Inferior parietal cortex (tissue), 1 donor: ENCODE results near the gene RPAP2.
"Not testable (repeated sequence)": the region's sequence is repeated elsewhere in the genome, so short reads cannot be mapped to it uniquely, and the experiment has no call there.

Experiments
- DNase-seq: peaks from one replicate; pipeline ENCODE4 v3.0.0-alpha.2; 2016; ENCODE audit errors: extremely low spot score

The RPAP2 gene

DNA sequence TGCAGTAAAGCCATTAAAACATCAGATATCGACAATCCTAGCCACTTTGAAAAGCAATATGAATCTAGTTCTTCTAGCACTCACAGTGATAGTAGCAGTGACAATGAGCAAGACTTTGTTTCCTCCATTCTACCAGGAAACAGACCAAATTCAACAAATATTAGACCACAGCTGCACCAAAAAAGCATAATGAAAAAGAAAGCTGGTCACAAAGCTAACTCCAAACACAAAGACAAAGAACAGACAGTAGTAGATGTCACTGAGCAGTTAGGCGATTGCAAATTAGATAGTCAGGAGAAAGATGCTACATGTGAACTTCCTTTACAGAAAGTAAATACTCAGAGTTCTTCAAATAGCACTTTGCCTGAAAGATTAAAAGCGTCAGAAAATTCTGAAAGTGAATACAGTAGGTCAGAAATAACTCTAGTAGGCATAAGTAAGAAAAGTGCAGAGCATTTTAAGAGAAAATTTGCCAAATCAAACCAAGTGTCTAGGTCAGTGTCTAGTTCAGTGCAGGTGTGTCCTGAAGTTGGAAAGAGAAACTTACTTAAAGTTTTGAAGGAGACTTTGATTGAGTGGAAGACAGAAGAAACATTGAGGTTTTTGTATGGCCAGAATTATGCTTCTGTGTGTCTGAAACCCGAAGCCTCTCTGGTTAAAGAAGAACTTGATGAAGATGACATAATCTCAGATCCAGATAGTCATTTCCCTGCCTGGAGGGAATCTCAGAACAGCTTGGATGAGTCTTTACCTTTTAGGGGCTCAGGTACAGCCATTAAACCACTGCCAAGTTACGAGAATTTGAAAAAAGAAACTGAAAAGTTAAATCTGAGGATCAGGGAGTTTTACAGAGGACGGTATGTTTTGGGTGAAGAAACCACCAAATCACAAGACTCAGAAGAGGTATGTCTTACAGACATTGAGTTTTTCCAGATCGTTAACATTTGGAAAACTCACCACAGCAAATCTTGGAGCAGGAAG lies 24.9 kb downstream of the RPAP2 start:
- no peak for DNase-seq

DNA sequence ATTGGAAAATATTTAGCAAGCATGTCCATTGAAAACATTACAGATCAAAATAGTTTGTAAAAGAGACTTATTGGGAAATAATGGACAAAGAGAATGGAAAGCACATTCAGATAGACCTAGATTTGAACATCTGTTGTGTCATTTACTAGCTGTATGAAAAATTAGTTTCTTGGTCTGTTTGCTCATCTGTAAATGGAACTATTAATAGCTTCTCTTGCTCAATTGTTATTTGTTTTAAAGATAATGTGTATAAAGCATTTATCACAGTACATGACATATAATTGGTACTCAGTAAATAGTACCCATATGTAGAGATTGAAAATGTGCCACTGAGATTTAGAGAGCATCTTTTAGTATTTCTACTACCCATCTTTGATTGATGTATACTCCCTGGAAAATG lies 25.9 kb downstream of the RPAP2 start:
- no peak for DNase-seq

DNA sequence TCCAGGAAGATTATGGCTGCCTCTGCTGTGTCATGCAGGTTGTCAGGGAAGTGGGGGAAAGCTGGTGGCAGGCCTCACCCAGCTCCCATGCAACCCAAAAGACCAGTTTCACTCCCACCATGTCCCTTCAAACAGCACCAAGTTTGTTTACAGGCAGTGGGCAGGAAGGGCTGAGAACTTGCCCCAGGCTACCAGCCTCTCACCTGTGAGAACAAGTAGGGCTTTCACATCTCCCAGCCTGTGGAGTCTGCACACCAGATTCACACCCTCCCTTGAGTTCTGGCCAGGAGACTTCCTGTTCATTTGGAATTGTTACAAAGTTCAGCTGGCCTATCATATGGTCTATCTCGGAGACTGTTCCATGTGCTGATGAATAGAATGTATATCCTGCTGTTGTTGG lies 27.8 kb downstream of the RPAP2 start:
- no peak for DNase-seq

DNA sequence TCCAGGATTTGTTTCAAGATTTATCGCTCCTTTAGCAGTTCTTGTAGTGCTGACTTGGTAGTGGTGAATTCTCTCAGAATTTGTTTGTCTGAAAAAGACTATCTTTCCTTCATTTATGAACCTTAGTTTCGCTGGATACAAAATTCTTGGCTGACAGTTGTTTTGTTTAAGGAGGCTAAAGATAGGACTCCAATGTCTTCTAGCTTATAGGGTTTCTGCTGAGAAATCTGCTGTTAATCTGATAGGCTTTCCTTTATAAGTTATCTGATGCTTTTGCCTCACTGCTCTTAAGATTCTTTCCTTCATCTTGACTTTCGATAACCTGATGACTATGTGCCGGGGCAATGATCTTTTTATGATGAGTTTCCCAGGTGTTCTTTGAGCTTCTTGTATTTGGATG lies 28.9 kb downstream of the RPAP2 start:
- DNase-seq = no peak

DNA sequence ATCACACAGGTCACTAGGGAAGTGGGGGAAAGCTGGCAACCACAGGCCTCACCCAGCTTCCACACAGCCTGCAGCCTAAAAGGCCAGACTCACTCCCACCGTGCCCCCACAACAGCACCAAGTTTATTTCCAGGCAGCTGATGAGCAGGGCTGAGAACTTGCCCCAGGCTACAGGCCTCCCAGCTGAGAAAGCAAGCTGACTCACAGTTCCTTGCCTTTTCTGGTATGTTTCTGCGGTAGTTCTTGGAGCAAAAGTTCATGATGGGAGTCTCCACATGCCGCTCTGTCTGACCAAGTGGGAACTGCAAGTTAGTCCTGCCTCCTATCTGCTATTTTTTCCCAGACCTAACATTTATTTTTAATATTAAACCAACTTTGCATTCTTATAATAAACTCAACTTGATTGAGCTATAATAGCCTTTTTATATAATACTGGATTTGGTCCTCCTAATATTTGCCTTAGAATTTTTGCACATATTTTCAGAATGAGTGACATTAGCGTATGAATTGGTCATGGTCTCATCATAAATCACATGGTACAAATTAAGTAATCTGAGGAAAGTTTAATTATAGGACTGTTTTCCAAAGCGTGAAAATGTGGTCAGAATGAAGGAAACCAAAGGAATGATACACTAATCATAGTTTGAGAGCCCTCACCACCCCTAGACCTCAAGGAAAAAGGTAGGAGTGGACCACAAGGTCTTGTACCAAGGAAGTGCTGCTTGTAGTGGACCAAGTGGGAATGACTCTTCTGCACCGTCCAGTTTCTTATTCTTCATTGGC lies 30.7 kb downstream of the RPAP2 start:
- DNase-seq = no peak

DNA sequence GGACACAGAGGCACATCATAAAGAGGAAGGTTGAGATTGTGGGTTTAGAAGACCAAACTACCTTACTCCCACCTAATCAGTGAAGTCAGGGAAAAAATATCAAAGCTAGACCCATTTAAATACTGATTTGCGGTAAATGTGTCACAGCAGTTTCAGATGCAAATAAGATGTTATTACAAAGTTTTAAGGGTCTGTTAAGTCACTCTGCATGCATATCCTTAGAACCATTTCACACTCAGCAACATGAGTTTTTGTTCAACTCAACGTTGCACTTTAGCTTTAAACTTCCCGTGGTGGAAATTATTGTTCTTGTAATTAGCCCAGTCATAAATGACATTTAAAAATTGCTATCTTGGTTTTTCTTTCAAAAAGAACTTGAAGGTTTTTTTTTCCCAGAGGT lies 34.8 kb downstream of the RPAP2 start:
- DNase-seq = no peak

DNA sequence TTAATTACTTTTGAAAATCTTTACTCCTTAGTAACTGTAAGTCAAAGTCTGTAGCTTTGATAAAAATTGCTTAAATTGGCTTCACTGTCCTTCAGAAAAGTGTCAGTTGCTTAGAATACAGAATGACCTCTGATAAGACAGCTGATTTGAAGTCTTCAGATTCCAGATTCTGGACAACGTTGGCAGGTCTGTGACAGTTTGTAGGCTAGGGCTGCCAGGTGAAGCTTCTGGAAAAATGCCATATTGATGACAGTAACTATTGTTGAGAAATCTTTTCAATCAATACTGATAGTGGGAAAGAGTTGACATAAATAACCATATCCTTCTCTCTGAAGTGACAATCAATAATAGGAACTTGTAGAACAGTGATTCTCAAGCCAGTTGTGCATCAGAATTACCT lies 41.3 kb downstream of the RPAP2 start:
- DNase-seq = no peak

DNA sequence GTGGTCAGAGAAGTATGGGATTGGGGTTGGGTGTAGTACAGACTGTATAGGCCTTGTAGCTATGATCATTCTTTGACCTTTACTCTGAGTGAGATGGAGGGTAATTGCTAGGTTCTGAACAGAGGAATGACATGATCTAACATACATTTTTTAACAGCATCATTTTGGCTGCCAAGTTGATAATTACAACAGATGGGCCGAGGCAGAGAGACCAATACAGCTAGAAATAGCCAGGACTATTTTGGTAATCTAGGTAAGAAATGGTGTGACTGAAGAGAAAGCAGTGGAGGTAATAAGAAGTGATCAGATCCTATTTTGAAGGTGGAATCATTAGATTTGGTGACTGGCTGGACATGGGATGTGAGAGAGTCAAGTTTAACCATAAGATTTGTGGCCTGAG lies 43.5 kb downstream of the RPAP2 start:
- no peak for DNase-seq

DNA sequence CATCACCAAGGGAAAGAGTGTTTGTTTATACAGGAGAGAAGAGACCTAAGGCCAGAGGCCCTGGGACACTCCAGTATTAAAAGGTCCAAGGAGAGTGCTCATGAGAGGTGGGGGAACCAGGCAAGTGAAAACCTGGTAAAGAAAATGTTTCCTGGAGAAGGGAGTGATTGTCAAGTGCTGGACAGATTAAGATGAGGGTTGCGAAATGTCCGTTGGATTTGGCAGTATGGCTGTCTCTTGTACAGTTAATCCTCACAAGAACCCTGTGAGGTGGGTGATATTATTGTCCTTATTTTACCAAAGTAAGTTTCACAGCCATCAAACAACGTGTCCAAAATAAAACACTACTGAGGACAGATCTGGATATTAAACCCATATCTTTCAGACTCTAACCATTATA lies 44.2 kb downstream of the RPAP2 start:
- DNase-seq = no peak

DNA sequence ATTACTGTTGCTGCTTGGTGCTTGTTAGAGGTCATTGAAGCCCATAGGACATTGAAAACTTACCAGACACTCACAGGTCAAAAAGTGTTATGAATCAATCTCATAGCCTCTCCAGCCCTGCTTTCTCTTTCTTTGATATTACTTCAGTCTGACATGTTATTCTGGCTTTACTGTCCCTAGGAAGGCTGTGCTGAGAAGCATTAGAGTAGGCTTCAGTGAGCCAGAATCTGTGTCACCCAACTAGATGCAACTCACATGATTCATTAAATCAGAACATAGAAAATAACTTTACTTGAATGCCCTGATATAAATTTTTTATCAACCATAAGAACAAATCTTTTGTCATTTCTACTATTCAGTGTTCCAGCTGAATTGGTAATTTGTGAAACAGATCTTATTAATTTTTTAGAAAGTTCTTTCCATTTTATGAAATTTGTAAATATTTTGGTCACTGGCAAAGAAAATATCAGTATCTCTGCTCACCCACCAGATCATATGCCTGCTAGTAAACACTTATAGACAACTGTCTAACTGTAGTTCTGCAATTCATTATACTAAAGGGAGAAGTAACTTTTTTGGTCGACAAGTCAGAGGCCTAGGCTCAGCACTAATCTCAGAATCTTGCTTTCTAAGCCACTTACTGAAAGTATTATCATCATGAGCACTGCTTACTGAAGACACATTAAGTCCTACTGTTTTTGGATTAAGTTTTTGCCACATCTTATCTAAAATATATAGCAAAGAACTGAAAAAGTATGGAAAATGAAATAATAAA lies 48.2 kb downstream of the RPAP2 start:
- no peak for DNase-seq

DNA sequence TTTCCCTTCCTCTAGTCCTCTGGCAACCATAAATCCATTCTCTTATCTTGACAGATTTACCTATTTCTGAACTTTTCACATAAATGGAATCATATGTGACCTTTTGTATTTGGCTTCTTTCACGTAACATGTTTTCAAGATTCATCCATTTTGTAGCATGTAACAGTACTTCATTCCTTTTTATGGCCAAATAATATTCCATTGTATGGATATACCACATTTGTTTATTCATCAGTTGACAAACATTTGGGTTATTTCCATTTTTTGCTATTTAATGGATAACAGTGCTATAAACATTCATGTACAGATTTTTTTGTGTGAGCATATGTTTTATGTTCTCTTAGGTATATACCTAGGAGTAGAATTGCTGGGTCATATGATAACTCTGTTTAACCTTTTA lies 54.0 kb downstream of the RPAP2 start:
- DNase-seq = no peak

DNA sequence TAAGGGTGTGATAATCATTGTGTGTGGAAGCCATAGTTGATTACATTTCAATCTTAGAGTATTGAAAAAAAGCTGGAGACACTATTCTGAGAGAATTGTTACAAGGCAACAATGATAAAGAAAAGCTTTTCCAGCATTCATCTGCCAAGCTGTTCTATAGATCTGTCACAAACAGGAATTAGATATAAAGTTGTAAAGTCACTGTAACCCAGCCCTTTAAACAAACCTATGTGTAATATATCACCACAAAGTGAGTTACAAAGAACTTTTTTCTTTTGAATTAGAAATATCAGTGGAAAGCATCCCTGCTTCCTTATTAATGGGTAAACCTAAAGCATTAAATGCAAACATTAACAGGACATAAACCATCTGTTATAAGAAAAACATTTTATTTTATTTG lies 55.4 kb downstream of the RPAP2 start:
- no peak for DNase-seq

DNA sequence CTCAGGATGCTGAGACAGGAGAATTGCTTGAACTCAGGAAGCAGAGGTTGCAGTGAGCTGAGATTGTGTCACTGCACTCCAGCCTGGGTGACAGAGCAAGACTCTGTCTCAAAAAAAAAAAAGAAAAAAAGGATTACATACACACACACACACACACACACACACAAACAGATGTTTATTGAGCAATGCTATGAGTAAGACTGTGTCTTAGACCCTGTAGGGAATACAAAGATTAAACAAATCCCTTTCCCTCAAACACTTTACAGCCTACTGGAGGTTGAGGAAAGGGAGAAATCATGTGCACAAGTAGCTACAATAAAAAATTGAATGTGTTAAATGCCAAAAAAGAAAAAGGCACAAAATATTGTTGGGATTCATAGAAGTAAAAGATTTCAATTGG lies 58.1 kb downstream of the RPAP2 start:
- DNase-seq = no peak

DNA sequence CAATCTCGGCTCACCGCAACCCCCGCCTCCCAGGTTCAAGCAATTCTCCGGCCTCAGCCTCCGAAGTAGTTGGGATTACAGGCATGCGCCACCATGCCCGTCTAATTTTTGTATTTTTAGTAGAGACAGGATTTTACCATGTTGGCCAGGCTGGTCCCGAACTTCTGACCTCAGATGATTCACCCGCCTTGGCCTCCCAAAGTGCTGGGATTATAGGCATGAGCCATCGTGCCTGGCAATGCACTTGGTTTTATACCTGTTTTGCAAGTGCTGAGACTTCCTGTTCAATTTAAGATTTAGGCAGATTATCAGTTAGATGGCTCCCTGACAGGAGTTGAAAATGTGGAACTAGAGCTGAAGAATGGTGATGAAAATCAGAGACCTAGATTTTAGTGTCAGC lies 60.5 kb downstream of the RPAP2 start:
- DNase-seq = not testable (repeated sequence)

DNA sequence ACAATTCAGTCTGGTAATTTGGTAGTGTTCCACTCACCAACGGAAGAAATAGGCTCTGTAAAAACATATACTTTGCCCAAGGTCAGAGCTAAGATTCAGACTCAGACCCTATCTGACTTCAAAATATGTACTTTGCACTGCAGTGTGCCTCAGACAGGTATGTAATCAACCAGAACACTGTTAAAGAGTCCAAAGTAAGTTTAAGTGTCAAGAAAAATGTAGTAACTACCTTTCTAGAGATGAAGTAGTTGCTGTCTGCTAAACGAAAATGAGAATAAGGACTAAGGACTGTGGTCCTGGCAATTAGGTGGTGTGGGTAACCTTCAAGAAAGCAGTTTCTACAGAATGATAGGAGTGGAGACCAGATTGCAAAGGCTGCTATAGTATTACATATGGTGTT lies 61.1 kb downstream of the RPAP2 start:
- DNase-seq = no peak

DNA sequence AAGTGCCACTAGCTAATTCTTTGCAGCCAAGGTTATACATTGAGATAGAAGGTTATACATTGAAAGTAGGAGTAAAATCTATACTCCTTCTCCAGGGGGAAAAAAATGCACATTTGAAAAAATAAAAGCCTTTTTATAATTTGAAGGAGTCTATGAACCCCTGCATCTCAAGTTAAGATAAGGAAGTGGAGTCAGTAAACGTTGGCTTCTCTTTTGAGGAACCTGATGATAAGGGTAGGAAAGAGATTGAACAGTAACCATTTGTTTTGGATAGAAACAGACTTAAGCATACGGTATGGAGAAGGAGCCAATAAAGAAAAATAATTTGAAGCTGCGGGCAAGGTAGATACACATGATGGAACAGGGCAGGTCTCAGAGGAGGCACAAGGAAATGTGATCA lies 64.1 kb downstream of the RPAP2 start:
- DNase-seq = no peak

DNA sequence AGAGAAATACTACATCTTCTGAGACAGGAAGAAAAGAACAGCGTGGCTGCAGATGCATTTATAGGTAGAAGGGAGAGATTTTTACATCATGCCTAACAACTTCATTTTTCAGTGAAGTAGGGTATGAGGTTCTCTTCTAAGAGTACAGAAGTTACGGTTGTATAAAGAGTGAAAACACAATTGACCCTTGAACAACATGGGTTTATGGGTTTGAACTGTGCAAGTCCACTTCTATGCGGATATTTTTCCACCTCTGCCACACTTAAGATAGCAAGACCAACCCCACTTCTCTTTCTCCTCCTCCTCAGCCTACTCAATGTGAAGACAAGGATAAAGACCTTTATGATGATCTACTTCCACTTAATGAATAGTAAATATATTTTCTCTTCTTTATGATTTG lies 64.5 kb downstream of the RPAP2 start:
- DNase-seq = no peak

DNA sequence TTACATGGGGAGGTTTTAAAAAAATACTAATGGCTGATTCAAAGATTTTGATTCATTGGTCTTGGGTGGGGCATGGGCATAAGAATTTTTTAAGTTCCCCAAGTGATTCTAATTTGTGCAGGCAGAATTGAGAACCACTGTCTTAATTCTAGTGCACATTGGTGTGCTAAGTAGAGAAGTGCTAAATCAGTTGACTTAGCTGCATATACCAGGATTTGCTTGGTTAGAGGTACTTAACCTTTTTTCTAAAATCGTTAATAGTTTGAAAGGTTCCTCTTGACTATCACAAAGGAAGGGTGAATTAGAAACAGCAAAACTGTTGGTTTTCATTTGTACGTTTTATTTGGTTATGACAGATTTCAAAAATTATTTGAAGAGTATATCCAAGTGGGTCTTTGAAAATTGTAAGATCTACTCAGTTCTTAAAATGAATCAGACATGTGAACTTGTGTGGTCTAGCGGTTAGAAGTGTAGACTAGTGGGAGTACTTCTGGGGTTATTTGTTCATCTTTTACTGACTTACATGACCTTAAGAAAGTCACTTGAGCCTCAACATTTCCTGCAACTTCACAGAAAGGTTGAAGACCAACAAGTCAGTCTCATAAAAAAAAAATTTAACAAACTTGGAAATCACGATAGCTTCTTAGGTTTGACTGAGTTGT lies 66.7 kb downstream of the RPAP2 start:
- no peak for DNase-seq

DNA sequence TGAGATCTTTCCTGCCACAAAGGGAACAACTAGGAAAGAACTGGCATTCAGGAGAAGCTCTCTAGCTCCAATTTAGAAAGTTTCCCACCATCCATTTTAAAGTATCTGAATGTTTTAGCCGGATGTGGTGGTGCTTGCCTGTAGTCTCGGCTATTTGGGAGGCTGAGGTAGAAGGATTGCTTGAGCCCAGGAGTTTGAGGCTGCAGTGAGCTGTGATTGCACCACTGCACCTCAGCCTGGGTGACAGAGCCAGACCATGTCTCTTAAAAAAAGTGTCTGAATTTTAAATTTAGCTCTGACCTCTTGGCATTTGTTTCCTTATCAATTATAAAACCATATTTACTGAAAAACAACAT lies 67.2 kb downstream of the RPAP2 start:
- DNase-seq = no peak

DNA sequence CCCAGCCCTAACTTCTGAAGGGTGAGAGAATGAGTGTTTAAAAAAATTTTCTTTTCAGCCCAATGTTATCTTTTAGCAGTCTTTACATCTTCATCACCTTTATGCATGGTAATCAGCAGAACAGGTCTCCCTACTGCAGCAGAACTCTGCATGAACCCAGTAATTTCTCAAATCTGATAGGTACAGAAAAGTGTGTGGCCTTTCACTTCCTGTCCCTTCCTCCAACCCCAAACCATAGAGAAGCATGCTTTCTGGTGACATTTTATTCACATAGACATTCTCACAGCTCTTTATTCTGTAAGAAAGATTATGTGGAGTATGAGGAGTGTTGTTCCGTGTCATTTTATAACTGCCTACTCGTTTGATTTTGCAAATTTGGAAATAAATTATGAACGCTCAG lies 68.6 kb downstream of the RPAP2 start:
- no peak for DNase-seq

DNA sequence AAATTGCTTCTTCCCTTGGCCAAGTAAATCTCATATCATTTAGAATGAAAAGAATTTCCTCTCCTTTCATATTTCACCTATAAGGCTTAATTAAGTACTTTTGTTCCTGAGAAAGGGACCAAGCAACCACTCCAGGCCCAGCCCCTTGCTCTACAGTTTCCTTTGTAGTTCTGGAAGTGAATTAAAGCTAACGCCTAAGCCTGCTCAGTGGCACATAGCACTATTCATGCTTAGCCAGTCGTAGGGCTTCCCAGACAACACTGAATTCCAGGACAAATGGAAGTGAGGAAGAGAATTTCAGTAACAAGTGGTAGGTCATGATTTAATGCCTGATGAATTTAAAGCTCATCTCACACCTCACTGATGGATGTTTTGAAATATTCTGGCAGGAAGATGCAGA lies 73.3 kb downstream of the RPAP2 start:
- no peak for DNase-seq

DNA sequence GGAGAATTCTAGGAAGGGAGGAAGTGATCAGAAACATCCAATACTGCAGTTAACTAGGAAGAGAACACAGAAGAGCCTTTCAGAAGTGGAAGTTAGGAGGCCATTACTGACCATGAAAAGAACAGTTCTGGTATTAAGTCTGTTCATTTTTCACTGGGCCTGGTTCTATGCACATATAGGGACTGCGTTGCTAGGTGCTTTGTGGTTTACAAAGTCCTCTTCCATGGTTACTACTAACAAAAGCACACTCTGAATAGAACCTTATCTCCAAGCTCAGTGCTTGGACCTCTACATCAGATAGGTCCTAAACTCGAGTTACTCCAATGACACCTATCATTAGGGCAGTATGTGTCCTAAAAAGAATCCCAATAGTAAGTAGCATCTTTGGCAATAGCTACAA lies 75.4 kb downstream of the RPAP2 start:
- DNase-seq = no peak
